ENCODE measurements around the gene MAPT.

DNA sequence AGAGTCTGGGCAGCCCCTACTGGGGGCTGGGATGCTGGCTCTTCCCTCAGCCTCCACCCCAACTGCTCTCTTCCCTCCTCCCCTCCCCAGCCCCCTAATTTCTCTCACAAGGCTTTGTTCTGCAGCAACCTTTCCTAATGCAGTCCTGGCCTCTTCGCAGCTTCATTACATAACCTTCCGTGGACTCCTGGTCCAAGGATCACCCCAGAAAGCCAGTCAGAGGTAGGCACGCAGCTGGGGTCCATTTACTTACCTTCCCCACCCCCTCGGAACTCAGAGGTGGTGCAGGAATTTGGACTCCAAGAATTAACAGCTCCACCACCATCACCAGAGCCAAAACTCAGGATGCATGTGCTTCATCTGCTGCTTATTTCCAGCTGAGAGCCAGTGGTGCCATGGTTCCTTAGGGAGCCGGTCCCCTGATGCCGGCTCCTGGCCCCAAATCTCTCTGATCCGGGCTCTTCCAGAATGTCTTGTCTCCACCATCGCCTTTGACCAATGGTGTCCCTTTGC is 40.9 kb downstream of the MAPT start:
- TF ChIP-seq CTCF (IDR thresholded peaks at IDR 0.05) (no peak), EP300 (IDR thresholded peaks at IDR 0.05) (no peak)
